ENCODE measurements around the gene DPYSL3. TPM values are rescaled to one million over a fixed set of nuclear protein-coding genes. Genes with fewer than 3 reads are reported as not detected.

Gene DPYSL3
- total RNA-seq, 2 donors from 2014 or later: 0.52 TPM; not detected in 1

GRCh38 chr5:147417135-147417813 lies 92.6 kb downstream of the DPYSL3 start:
- Mint-ChIP-seq H3K4me1 (no peaks in the 10 kb centered on the region), H3K27me3 (peaks cover 13% of the 10 kb centered on the region), H3K4me3 (no peak overlapping the region), H3K9me3 (no peaks in the 10 kb centered on the region), H3K27ac (no peak overlapping the region), H3K36me3 (ENCODE audit: low read depth) (no peaks in the 10 kb centered on the region)
- ATAC-seq (replicated peaks): no peak

- Mint-ChIP-seq H3K4me1 (no peaks in the 10 kb centered on the region), H3K27me3 (peaks cover 7% of the 10 kb centered on the region), H3K36me3 (ENCODE audit: low read depth) (no peaks in the 10 kb centered on the region), H3K27ac (no peak overlapping the region), H3K4me3 (no peak overlapping the region), H3K9me3 (no peaks in the 10 kb centered on the region)
- ATAC-seq (replicated peaks): no peak
Measured at GRCh38 chr5:147415651-147416050, 94.2 kb downstream of the DPYSL3 start.

- no peaks in the 10 kb centered on the region for H3K4me1 Mint-ChIP-seq
- no peak for ATAC-seq (replicated peaks)
- H3K27me3 Mint-ChIP-seq: peaks cover 4% of the 10 kb centered on the region
- no peak overlapping the region for H3K27ac Mint-ChIP-seq
- no peaks in the 10 kb centered on the region for H3K36me3 Mint-ChIP-seq (ENCODE audit: low read depth)
- no peaks in the 10 kb centered on the region for H3K9me3 Mint-ChIP-seq
- H3K4me3 Mint-ChIP-seq: no peak overlapping the region
Measured at GRCh38 chr5:147413266-147413665, 96.6 kb downstream of the DPYSL3 start.

GRCh38 chr5:147412561-147412960 lies 97.3 kb downstream of the DPYSL3 start:
- ATAC-seq (replicated peaks): no peak
- Mint-ChIP-seq H3K4me1 (no peaks in the 10 kb centered on the region), H3K27ac (no peak overlapping the region), H3K27me3 (no peaks in the 10 kb centered on the region), H3K9me3 (no peaks in the 10 kb centered on the region), H3K4me3 (no peak overlapping the region), H3K36me3 (ENCODE audit: low read depth) (no peaks in the 10 kb centered on the region)

GRCh38 chr5:147411359-147412319 lies 98.2 kb downstream of the DPYSL3 start:
- Mint-ChIP-seq H3K4me3 (no peak overlapping the region), H3K27ac (no peak overlapping the region), H3K36me3 (ENCODE audit: low read depth) (no peaks in the 10 kb centered on the region), H3K4me1 (no peaks in the 10 kb centered on the region), H3K27me3 (no peaks in the 10 kb centered on the region), H3K9me3 (no peaks in the 10 kb centered on the region)
- ATAC-seq (replicated peaks): no peak

- H3K4me3 Mint-ChIP-seq: no peak overlapping the region
- no peaks in the 10 kb centered on the region for H3K27me3 Mint-ChIP-seq
- no peaks in the 10 kb centered on the region for H3K4me1 Mint-ChIP-seq
- no peak for ATAC-seq (replicated peaks)
- no peak overlapping the region for H3K27ac Mint-ChIP-seq
- H3K9me3 Mint-ChIP-seq: no peaks in the 10 kb centered on the region
- no peaks in the 10 kb centered on the region for H3K36me3 Mint-ChIP-seq (ENCODE audit: low read depth)
Measured at GRCh38 chr5:147410496-147411358, 99.1 kb downstream of the DPYSL3 start.

- H3K36me3 Mint-ChIP-seq (ENCODE audit: low read depth): no peaks in the 10 kb centered on the region
- no peak for ATAC-seq (replicated peaks)
- no peaks in the 10 kb centered on the region for H3K4me1 Mint-ChIP-seq
- no peaks in the 10 kb centered on the region for H3K9me3 Mint-ChIP-seq
- no peak overlapping the region for H3K27ac Mint-ChIP-seq
- no peaks in the 10 kb centered on the region for H3K27me3 Mint-ChIP-seq
- H3K4me3 Mint-ChIP-seq: no peak overlapping the region
Measured at GRCh38 chr5:147408980-147409379, 100.9 kb downstream of the DPYSL3 start.

- Mint-ChIP-seq H3K27ac (no peak overlapping the region), H3K4me3 (no peak overlapping the region), H3K36me3 (ENCODE audit: low read depth) (no peaks in the 10 kb centered on the region), H3K27me3 (no peaks in the 10 kb centered on the region), H3K4me1 (no peaks in the 10 kb centered on the region), H3K9me3 (no peaks in the 10 kb centered on the region)
- ATAC-seq (replicated peaks): no peak
Measured at GRCh38 chr5:147407094-147407681, 102.7 kb downstream of the DPYSL3 start.

GRCh38 chr5:147406636-147407035 lies 103.2 kb downstream of the DPYSL3 start:
- ATAC-seq (replicated peaks): no peak
- Mint-ChIP-seq H3K9me3 (no peaks in the 10 kb centered on the region), H3K27me3 (no peaks in the 10 kb centered on the region), H3K36me3 (ENCODE audit: low read depth) (no peaks in the 10 kb centered on the region), H3K27ac (no peak overlapping the region), H3K4me3 (no peak overlapping the region), H3K4me1 (no peaks in the 10 kb centered on the region)

- Mint-ChIP-seq H3K27ac (no peak overlapping the region), H3K36me3 (ENCODE audit: low read depth) (no peaks in the 10 kb centered on the region), H3K27me3 (no peaks in the 10 kb centered on the region), H3K4me3 (no peak overlapping the region), H3K4me1 (no peaks in the 10 kb centered on the region), H3K9me3 (no peaks in the 10 kb centered on the region)
- no peak for ATAC-seq (replicated peaks)
Measured at GRCh38 chr5:147404706-147405105, 105.2 kb downstream of the DPYSL3 start.

GRCh38 chr5:147403651-147404640 lies 105.9 kb downstream of the DPYSL3 start:
- Mint-ChIP-seq H3K4me1 (no peaks in the 10 kb centered on the region), H3K4me3 (no peak overlapping the region), H3K36me3 (ENCODE audit: low read depth) (no peaks in the 10 kb centered on the region), H3K27ac (no peak overlapping the region), H3K9me3 (no peaks in the 10 kb centered on the region), H3K27me3 (no peaks in the 10 kb centered on the region)
- peak; percentile 69 for ATAC-seq (replicated peaks)

- no peak for ATAC-seq (replicated peaks)
- no peak overlapping the region for H3K27ac Mint-ChIP-seq
- H3K27me3 Mint-ChIP-seq: peaks cover under 1% of the 10 kb centered on the region
- no peak overlapping the region for H3K4me3 Mint-ChIP-seq
- H3K4me1 Mint-ChIP-seq: no peaks in the 10 kb centered on the region
- no peaks in the 10 kb centered on the region for H3K9me3 Mint-ChIP-seq
- H3K36me3 Mint-ChIP-seq (ENCODE audit: low read depth): no peaks in the 10 kb centered on the region
Measured at GRCh38 chr5:147400881-147401280, 109.0 kb downstream of the DPYSL3 start.

- Mint-ChIP-seq H3K36me3 (ENCODE audit: low read depth) (no peaks in the 10 kb centered on the region), H3K27me3 (peaks cover 4% of the 10 kb centered on the region), H3K27ac (no peak overlapping the region), H3K9me3 (no peaks in the 10 kb centered on the region), H3K4me1 (no peaks in the 10 kb centered on the region), H3K4me3 (no peak overlapping the region)
- ATAC-seq (replicated peaks): no peak
Measured at GRCh38 chr5:147400126-147400809, 109.6 kb downstream of the DPYSL3 start.
